T-cell (primary cell): ENCODE data around the gene EXOC1. TPM values are rescaled to one million over a fixed set of nuclear protein-coding genes. Genes with fewer than 3 reads are reported as not detected.

Experiments
- ATAC-seq, 4 experiments: fragments of 200-7000 bp in 3 of 4; fragments of 150-1000 bp in 1 of 4; cut with Tn5 transposase; replicated peaks in 1 of 4; 1 replicate in 3 of 4; 2 replicates in 1 of 4; pipeline ENCODE4 v1.10.0; 2021; ENCODE audit warnings: moderate library complexity in 3 of 4, mild to moderate bottlenecking in 2 of 4, moderate number of reproducible peaks in 1 of 4
- CTCF ChIA-PET, 2 donors: fragments of 300-600 bp; sonication (Branson Sonifier 250); formaldehyde crosslinking; loops; one replicate each; lab custom pipeline; 2022; ENCODE audit warnings: antibody characterized with exemption in 2 of 2; lab: Charles Lee
- POLR2A ChIA-PET, 2 donors: fragments of 300-600 bp; sonication (Branson Sonifier 250); formaldehyde crosslinking; loops; one replicate each; lab custom pipeline; 2022; ENCODE audit warnings: antibody characterized with exemption in 2 of 2; lab: Charles Lee
- DNase-seq, 35 experiments: peaks; one replicate each; pipeline versions ENCODE4 v3.0.0 to v3.0.0-alpha.2; 2013 to 2023
- H3K27ac ChIP-seq: one replicate; pipeline ENCODE4 v1.5.1; 2013; ENCODE audit warnings: low read length
- H3K27me3 ChIP-seq, 2 experiments: replicated peaks in 1 of 2; 1 replicate in 1 of 2; 2 replicates in 1 of 2; pipeline versions ENCODE4 v1.6.1 to v1.7.0; 2013; ENCODE audit warnings: low read length in 1 of 2, mixed read lengths in 1 of 2; ENCODE audit not compliant: control insufficient read depth in 2 of 2, insufficient read depth in 2 of 2; ENCODE audit errors: extremely low read depth in 1 of 2
- H3K36me3 ChIP-seq, 2 donors: 1 replicate in 1 of 2; 2 replicates in 1 of 2; pipeline versions ENCODE4 v1.6.1 to v1.7.0; 2013; ENCODE audit warnings: low read length in 1 of 2; ENCODE audit not compliant: control insufficient read depth in 2 of 2, insufficient read depth in 1 of 2; ENCODE audit errors: extremely low read depth in 1 of 2
- H3K4me1 ChIP-seq, 2 experiments: 1 replicate in 1 of 2; 2 replicates in 1 of 2; pipeline versions ENCODE4 v1.6.1 to v1.7.0; 2013; ENCODE audit warnings: low read length in 2 of 2, mixed read lengths in 1 of 2; ENCODE audit not compliant: insufficient read depth in 2 of 2, control insufficient read depth in 1 of 2; ENCODE audit errors: extremely low read depth in 1 of 2
- H3K4me3 ChIP-seq, 2 donors: 1 replicate in 1 of 2; 2 replicates in 1 of 2; pipeline versions ENCODE4 v1.5.1 to v1.7.0; 2013; ENCODE audit warnings: mild to moderate bottlenecking in 2 of 2, low read length in 1 of 2, moderate library complexity in 1 of 2; ENCODE audit not compliant: control insufficient read depth in 1 of 2; ENCODE audit errors: extremely low read depth in 1 of 2
- H3K9me3 ChIP-seq: 2 replicates; pipeline ENCODE4 v1.7.0; 2013
- H3K27ac Mint-ChIP-seq, 2 donors: one replicate each; pipeline ENCODE4 v1.8.0; 2020 to 2021; ENCODE audit warnings: mild to moderate bottlenecking in 2 of 2, mixed read lengths in 2 of 2
- H3K27me3 Mint-ChIP-seq, 2 donors: one replicate each; pipeline ENCODE4 v1.8.0; 2021 to 2022; ENCODE audit warnings: mixed read lengths in 2 of 2
- H3K36me3 Mint-ChIP-seq: one replicate; pipeline ENCODE4 v1.8.0; 2021; ENCODE audit warnings: mixed read lengths
- H3K4me1 Mint-ChIP-seq, 3 donors: one replicate each; pipeline ENCODE4 v1.8.0; 2020 to 2022; ENCODE audit warnings: mixed read lengths in 3 of 3, mild to moderate bottlenecking in 1 of 3
- H3K4me3 Mint-ChIP-seq, 3 donors: one replicate each; pipeline ENCODE4 v1.8.0; 2020 to 2022; ENCODE audit warnings: mild to moderate bottlenecking in 3 of 3, mixed read lengths in 3 of 3, moderate library complexity in 3 of 3
- H3K9me3 Mint-ChIP-seq, 3 donors: one replicate each; pipeline ENCODE4 v1.8.0; 2020 to 2022; ENCODE audit warnings: mixed read lengths in 3 of 3
- WGBS: methylation state at CpG from one replicate; pipeline ENCODE4 v1.1.5; 2013; ENCODE audit warnings: missing lambda C conversion rate; ENCODE audit not compliant: insufficient coverage; 5-methylcytosine and 5-hydroxymethylcytosine counted together
- total RNA-seq, 35 experiments: library from RNA in 6 of 35; stranded (reverse) in 6 of 35; fragments of 120-200 nt in 1 of 35; gene quantifications; one replicate each; pipeline versions ENCODE4 v1.2.1 to v1.2.4 and lab custom pipeline; 2013 to 2026

EXOC1 gene
- total RNA-seq, 5 donors from 2014 or later (not counting 1 experiment from before 2014, with no cell fraction given): 20.8 to 37.0 (median 34.7) TPM

DNA sequence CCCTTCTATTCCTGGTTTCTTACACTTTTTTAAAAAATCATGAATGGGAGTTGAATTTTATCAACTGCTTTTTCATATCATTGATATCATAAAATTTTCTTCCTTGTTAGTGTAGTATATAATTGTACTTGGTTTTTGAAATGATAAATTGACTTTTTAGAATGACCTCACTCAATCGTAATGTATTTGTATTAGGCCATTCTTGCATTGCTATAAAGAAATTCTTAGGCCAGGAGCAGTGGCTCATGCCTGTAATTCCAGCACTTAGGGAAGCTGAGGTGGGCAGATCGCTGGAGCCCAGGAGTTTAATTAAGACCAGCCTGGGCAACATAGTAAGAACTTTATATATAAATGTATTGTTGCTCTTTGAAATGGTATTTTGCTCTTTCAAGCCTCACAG is 6.3 kb downstream of the EXOC1 start:
- DNase-seq: no peak
- Histone ChIP-seq H3K9me3 (no peaks in the 10 kb centered on the region), H3K36me3 (peaks cover 0 to 36% of the 10 kb centered on the region in 2 donors), H3K27ac (no peak overlapping the region), H3K27me3 (no peaks in the 10 kb centered on the region), H3K4me3 (no peak overlapping the region), H3K4me1 (peaks cover 0 to 2% of the 10 kb centered on the region in 2 experiments)
- Mint-ChIP-seq H3K27me3 (no peaks in the 10 kb centered on the region), H3K27ac (no peak overlapping the region), H3K36me3 (peaks cover 37% of the 10 kb centered on the region), H3K4me1 (peaks cover 10 to 22% (median 21%) of the 10 kb centered on the region in 3 donors), H3K9me3 (no peaks in the 10 kb centered on the region), H3K4me3 (no peak overlapping the region)
- ATAC-seq: no peak
- ChIA-PET CTCF (interaction anchor here in 1 of 2 donors (0.6 kb wide), 1 partner anchor 514 kb away, joined by 3 read pairs; the partner anchor contains the start of gene SRD5A3), POLR2A (interaction anchor here in 1 of 2 donors (0.6 kb wide), 1 partner anchor 442 kb away, joined by 3 read pairs; no protein-coding TSS in a partner anchor)
- WGBS: no CpG with 5 or more reads among the region's 2 CpGs

DNA sequence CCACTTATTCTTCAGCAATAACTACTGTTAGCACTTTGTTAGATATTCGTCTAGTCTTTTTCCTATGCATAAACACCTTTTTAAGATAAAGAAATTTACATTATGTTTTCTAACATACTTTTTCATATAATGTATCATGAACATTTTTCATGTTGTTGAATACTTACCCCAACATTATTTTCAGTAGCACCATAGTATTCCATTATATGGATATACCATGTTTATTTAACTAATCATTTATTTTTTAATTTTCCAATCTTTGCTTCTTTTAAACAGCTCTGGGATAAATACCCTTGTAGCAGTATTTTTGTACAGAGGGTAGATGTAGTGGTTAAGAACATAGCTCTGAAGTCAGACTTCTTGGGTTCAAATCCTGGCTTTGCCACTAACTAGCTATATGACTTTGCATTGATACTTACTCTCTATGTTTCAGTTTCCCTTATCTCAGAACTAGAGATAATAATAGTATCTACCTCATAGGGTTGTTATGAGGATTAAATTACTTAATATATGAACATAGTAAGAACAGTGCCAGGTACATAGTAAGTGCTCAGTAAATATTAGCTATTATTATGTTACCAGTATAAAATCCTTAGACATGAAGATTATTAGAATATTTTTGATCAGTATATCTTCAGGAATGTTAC is 11.3 kb downstream of the EXOC1 start:
- no CpG with 5 or more reads among the region's 1 CpG for WGBS
- ChIA-PET POLR2A (interaction anchor here in 1 of 2 donors (0.7 kb wide), 1 partner anchor 776 kb away, joined by 3 read pairs; no protein-coding TSS in a partner anchor), CTCF (interaction anchor here in 1 of 2 donors (0.9 to 2.5 kb wide), 2 partner anchors 11 to 470 kb away, joined by 3 to 12 read pairs; partner anchors contain the start of gene EXOC1)
- H3K27me3 Mint-ChIP-seq: no peaks in the 10 kb centered on the region
- Histone ChIP-seq H3K36me3 (peaks cover 0 to 44% of the 10 kb centered on the region in 2 donors), H3K4me1 (no peaks in the 10 kb centered on the region), H3K27me3 (no peaks in the 10 kb centered on the region), H3K9me3 (no peaks in the 10 kb centered on the region), H3K27ac (no peak overlapping the region), H3K4me3 (no peak overlapping the region)
- no peaks in the 10 kb centered on the region for H3K9me3 Mint-ChIP-seq
- H3K36me3 Mint-ChIP-seq: peaks cover 35% of the 10 kb centered on the region
- H3K27ac Mint-ChIP-seq: no peak overlapping the region
- ATAC-seq (no peak), DNase-seq (no peak)
- peaks cover 20 to 25% (median 23%) of the 10 kb centered on the region in 3 donors for H3K4me1 Mint-ChIP-seq
- H3K4me3 Mint-ChIP-seq: no peak overlapping the region

DNA sequence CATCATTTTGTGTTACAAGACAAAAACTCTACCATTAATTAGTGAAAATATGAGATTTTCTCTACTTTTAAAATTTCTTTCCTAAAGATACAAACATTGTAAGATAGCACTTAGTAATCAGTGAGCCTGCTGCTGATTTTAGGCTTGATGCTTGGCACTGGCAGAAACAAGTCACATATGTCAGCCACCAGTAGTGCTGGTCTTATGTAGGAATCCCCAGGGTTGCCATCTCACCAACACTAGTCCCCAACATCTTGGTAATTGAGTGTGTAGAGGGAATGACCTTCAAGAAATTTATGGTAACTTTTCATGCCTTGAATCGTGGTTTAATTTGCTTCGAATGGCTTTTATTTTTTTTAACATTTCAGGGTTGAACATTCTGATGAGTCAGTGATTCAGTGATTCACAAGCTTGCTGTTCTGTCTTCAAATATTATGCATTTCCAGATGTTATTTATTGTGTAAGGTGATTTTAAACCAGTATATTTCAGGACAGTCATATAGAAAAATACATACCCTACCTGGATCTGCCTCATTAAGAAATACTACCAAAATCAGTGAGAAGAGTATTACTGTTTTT is 11.9 kb downstream of the EXOC1 start:
- Histone ChIP-seq H3K27me3 (no peaks in the 10 kb centered on the region), H3K27ac (peak overlapping the region; percentile 6), H3K4me3 (no peak overlapping the region), H3K36me3 (peaks cover 0 to 48% of the 10 kb centered on the region in 2 donors), H3K4me1 (no peaks in the 10 kb centered on the region), H3K9me3 (no peaks in the 10 kb centered on the region)
- Mint-ChIP-seq H3K27me3 (no peaks in the 10 kb centered on the region), H3K4me3 (no peak overlapping the region), H3K36me3 (peaks cover 38% of the 10 kb centered on the region), H3K27ac (peak overlapping the region; percentile 66 to 84), H3K9me3 (no peaks in the 10 kb centered on the region), H3K4me1 (peaks cover 20 to 22% (median 22%) of the 10 kb centered on the region in 3 donors)
- no CpG with 5 or more reads among the region's 2 CpGs for WGBS
- DNase-seq: no peak
- ATAC-seq: no peak
- POLR2A ChIA-PET: interaction anchor here in 1 of 2 donors (0.7 kb wide), 2 partner anchors 15 to 776 kb away, joined by 3 read pairs; no protein-coding TSS in a partner anchor
- CTCF ChIA-PET: interaction anchor here (0.7 to 3.0 kb wide), 9 partner anchors 10 to 570 kb away, joined by 3 to 24 read pairs (median 3); partner anchors contain the start of genes EXOC1 (in 2 of the 2), CEP135 (in 1 of the 2), PAICS (in 1 of the 2) and PPAT (in 1 of the 2)

DNA sequence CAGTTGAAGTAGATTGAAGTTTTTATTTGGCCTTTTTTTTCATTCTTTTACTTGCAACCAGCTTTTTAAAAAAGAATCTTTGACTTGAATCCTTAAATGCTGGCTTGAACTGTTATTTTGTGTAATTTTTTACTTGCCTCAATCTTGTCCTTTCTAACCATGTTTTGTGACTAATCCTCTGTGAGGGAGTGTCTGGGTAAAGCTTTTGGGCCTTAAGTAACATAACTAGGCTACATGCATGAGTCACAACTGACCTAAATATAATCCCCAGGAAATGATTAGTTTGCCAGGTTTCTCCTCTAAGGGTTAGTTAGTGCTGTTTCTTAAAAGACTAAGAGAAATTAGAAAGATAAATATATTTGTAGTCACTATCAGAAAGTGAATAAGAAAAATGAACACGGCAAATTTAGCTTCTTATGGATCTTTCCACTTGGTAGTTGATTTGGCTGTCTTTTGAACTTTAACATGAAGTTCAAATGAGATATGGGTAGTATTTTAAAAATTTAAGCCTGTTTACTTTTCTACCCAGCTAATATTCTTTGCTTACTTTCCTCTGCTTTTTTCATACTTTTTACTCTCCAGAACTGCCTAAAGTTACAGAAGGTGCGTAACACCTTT is 13.0 kb downstream of the EXOC1 start:
- ChIA-PET CTCF (interaction anchor here (0.8 to 3.0 kb wide), 12 partner anchors 11 to 682 kb away, joined by 3 to 24 read pairs (median 4); partner anchors contain the start of genes CEP135 (in 1 of the 2), EXOC1 (in 1 of the 2), PAICS (in 1 of the 2) and PPAT (in 1 of the 2)), POLR2A (interaction anchor here (0.5 to 0.7 kb wide), 3 partner anchors 14 to 471 kb away, joined by 3 to 4 read pairs (median 3); partner anchors contain the start of gene TMEM165 (in 1 of the 2))
- ATAC-seq (peak; percentile 50 to 90 (median 78)), DNase-seq (peak in 1 of 35 experiments; percentile 33)
- Histone ChIP-seq H3K27ac (peak overlapping the region; percentile 35), H3K27me3 (no peaks in the 10 kb centered on the region), H3K4me1 (no peaks in the 10 kb centered on the region), H3K4me3 (no peak overlapping the region), H3K36me3 (peaks cover 0 to 51% of the 10 kb centered on the region in 2 donors), H3K9me3 (no peaks in the 10 kb centered on the region)
- H3K4me1 Mint-ChIP-seq: peaks cover 14 to 22% (median 20%) of the 10 kb centered on the region in 3 donors
- no peaks in the 10 kb centered on the region for H3K9me3 Mint-ChIP-seq
- WGBS: no CpG with 5 or more reads among the region's 2 CpGs
- H3K36me3 Mint-ChIP-seq: peaks cover 43% of the 10 kb centered on the region
- H3K4me3 Mint-ChIP-seq: peak overlapping the region in 1 of 3 donors; percentile 21
- peak overlapping the region; percentile 66 to 84 for H3K27ac Mint-ChIP-seq
- no peaks in the 10 kb centered on the region for H3K27me3 Mint-ChIP-seq

DNA sequence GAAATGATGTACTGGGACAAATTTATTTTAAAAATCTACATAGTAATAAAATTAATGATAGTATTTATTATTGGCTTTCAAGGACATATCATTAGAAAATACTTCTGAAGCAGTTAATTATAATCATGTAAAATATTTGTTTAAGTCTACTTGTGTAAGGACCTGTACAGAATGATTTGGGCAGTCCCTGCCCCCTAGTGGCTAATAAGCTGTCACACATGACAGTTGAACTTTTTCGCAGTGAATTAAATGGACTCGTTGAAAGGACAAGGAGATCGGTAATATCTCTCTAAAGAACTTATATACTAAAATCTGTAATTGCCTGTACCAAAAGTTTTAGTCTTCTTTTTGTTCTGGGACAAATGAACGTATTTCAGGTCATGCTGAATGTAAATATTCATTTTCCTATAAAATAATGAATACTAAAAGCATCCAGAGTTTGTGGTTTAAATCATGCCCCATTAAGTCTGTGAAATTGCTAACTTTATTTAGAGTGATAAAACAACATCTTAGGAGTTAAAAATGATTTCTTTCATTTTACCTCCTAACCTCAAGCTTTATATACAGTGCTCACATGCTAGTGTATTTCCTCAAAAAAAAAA is 13.6 kb downstream of the EXOC1 start:
- Histone ChIP-seq H3K27ac (no peak overlapping the region), H3K4me1 (no peaks in the 10 kb centered on the region), H3K36me3 (peaks cover 0 to 54% of the 10 kb centered on the region in 2 donors), H3K4me3 (no peak overlapping the region), H3K9me3 (no peaks in the 10 kb centered on the region), H3K27me3 (no peaks in the 10 kb centered on the region)
- peaks cover 9 to 22% (median 19%) of the 10 kb centered on the region in 3 donors for H3K4me1 Mint-ChIP-seq
- ChIA-PET CTCF (interaction anchor here (0.6 to 3.0 kb wide), 16 partner anchors 10 to 969 kb away, joined by 3 to 24 read pairs (median 4); partner anchors contain the start of genes CEP135 (in 2 of the 2), EXOC1 (in 1 of the 2) and SRD5A3 (in 1 of the 2)), POLR2A (no interaction called here)
- no peaks in the 10 kb centered on the region for H3K27me3 Mint-ChIP-seq
- peaks cover 44% of the 10 kb centered on the region for H3K36me3 Mint-ChIP-seq
- no peaks in the 10 kb centered on the region for H3K9me3 Mint-ChIP-seq
- H3K27ac Mint-ChIP-seq: peak overlapping the region in 1 of 2 donors; percentile 66
- DNase-seq (peak in 14 of 35 experiments; percentile 2 to 69 (median 10)), ATAC-seq (peak; percentile 73 to 81 (median 78))
- H3K4me3 Mint-ChIP-seq: no peak overlapping the region
- no CpG with 5 or more reads among the region's 4 CpGs for WGBS
